Right renal cortex interstitium (tissue), 3 donors: ENCODE results near the gene TACC3. TPM values are rescaled to one million over a fixed set of nuclear protein-coding genes. Genes with fewer than 3 reads are reported as not detected.

ENCODE experiments used
- DNase-seq, 3 donors: peaks; one replicate each; pipeline ENCODE4 v3.0.0-alpha.2; 2013; ENCODE audit warnings: low read depth in 3 of 3, low spot score in 2 of 3
- polyA plus RNA-seq, 3 donors: library from polyadenylated mRNA; unstranded; fragments of 120-200 nt; gene quantifications; one replicate each; pipeline ENCODE4 v1.2.1, GENCODE V29; 2013; ENCODE audit not compliant: insufficient read length in 3 of 3

The TACC3 gene
- polyA plus RNA-seq, 3 donors = 36.5 to 40.9 (median 39.8) TPM

GRCh38 chr4:1743975-1744374, 22.7 kb downstream of the TACC3 start:
- no peak for DNase-seq

- DNase-seq = no peak
Measured at GRCh38 chr4:1744552-1744951, 23.2 kb downstream of the TACC3 start.

- DNase-seq = no peak
Measured at GRCh38 chr4:1745165-1745564, 23.8 kb downstream of the TACC3 start.

GRCh38 chr4:1745697-1746096, 24.4 kb downstream of the TACC3 start:
- no peak for DNase-seq

GRCh38 chr4:1746265-1746691, 25.0 kb downstream of the TACC3 start:
- no peak for DNase-seq

- DNase-seq = no peak
Measured at GRCh38 chr4:1746919-1747602, 25.7 kb downstream of the TACC3 start.

GRCh38 chr4:1747603-1747967, 26.3 kb downstream of the TACC3 start:
- no peak for DNase-seq

GRCh38 chr4:1748465-1748995, 27.2 kb downstream of the TACC3 start:
- DNase-seq = no peak

- no peak for DNase-seq
Measured at GRCh38 chr4:1749370-1749769, 28.0 kb downstream of the TACC3 start.

- DNase-seq = no peak
Measured at GRCh38 chr4:1749826-1750225, 28.5 kb downstream of the TACC3 start.

GRCh38 chr4:1750381-1751154, 29.2 kb downstream of the TACC3 start:
- DNase-seq = no peak

- DNase-seq = no peak
Measured at GRCh38 chr4:1751155-1751918, 30.0 kb downstream of the TACC3 start.

- no peak for DNase-seq
Measured at GRCh38 chr4:1751919-1752283, 30.6 kb downstream of the TACC3 start.

- DNase-seq = no peak
Measured at GRCh38 chr4:1752284-1753041, 31.1 kb downstream of the TACC3 start.

GRCh38 chr4:1753294-1753696, 32.0 kb downstream of the TACC3 start:
- no peak for DNase-seq

- no peak for DNase-seq
Measured at GRCh38 chr4:1753697-1754311, 32.5 kb downstream of the TACC3 start.

- DNase-seq = no peak
Measured at GRCh38 chr4:1754336-1754735, 33.0 kb downstream of the TACC3 start.

GRCh38 chr4:1755297-1755696, 34.0 kb downstream of the TACC3 start:
- DNase-seq = no peak

GRCh38 chr4:1756079-1756478, 34.8 kb downstream of the TACC3 start:
- DNase-seq = no peak
